GM23338 (cell line): ENCODE results near the gene ITIH5. TPM values are rescaled to one million over a fixed set of nuclear protein-coding genes. Genes with fewer than 3 reads are reported as not detected.

Experiments used
- ATAC-seq: fragments of 200-7000 bp; cut with Tn5 transposase; 3 replicates; pipeline ENCODE4 v1.9.1; 2020
- DNase-seq: peaks from one replicate; pipeline ENCODE4 v3.0.0-alpha.2; 2015; ENCODE audit warnings: low spot score
- H2AFZ ChIP-seq: fragments of 200-600 bp; sonication (generic); 2 replicates; pipeline ENCODE4 v1.8.0; 2016; ENCODE audit warnings: antibody characterized with exemption, mild to moderate bottlenecking, moderate library complexity
- H3F3A ChIP-seq: fragments of 200-600 bp; sonication (generic); replicated peaks from 2 replicates; pipeline ENCODE4 v1.8.0; 2017; ENCODE audit warnings: antibody characterized with exemption, mixed run types, low read depth
- H3K27ac ChIP-seq: fragments of 200-600 bp; sonication (generic); 2 replicates; pipeline ENCODE4 v1.6.1; 2016; ENCODE audit warnings: low read depth
- H3K27me3 ChIP-seq: fragments of 200-600 bp; sonication (generic); 2 replicates; pipeline ENCODE4 v1.8.0; 2016; ENCODE audit warnings: mild to moderate bottlenecking, mixed run types, moderate library complexity; ENCODE audit not compliant: insufficient read depth
- H3K36me3 ChIP-seq: fragments of 200-600 bp; sonication (generic); 2 replicates; pipeline ENCODE4 v1.8.0; 2016; ENCODE audit warnings: mild to moderate bottlenecking; ENCODE audit not compliant: insufficient read depth
- H3K4me1 ChIP-seq: fragments of 200-600 bp; sonication (generic); 2 replicates; pipeline ENCODE4 v1.8.0; 2016; ENCODE audit warnings: mild to moderate bottlenecking, moderate library complexity; ENCODE audit not compliant: insufficient read depth
- H3K4me2 ChIP-seq: fragments of 200-600 bp; sonication (generic); 2 replicates; pipeline ENCODE4 v1.7.1; 2017; ENCODE audit warnings: mixed run types
- H3K4me3 ChIP-seq: fragments of 200-600 bp; sonication (generic); 2 replicates; pipeline ENCODE4 v1.6.1; 2016; ENCODE audit warnings: mixed run types
- H3K79me2 ChIP-seq: fragments of 200-600 bp; sonication (generic); replicated peaks from 2 replicates; pipeline ENCODE4 v1.8.0; 2017; ENCODE audit warnings: mild to moderate bottlenecking; ENCODE audit not compliant: insufficient read depth
- H3K9me2 ChIP-seq: fragments of 200-600 bp; sonication (generic); 2 replicates; pipeline ENCODE4 v1.8.0; 2017; ENCODE audit not compliant: insufficient read depth
- H4K20me1 ChIP-seq: fragments of 200-600 bp; sonication (generic); replicated peaks from 2 replicates; pipeline ENCODE4 v1.8.0; 2017; ENCODE audit warnings: mild to moderate bottlenecking; ENCODE audit not compliant: insufficient read depth
- H3K27ac Mint-ChIP-seq: 2 replicates; pipeline ENCODE4 v1.8.0; 2020; ENCODE audit warnings: inconsistent platforms, mild to moderate bottlenecking, moderate library complexity, mixed read lengths
- H3K27me3 Mint-ChIP-seq: 3 replicates; pipeline ENCODE4 v1.8.0; 2022; ENCODE audit warnings: low read depth, mild to moderate bottlenecking, moderate library complexity, mixed read lengths, inconsistent platforms; ENCODE audit not compliant: insufficient read depth, poor library complexity
- H3K36me3 Mint-ChIP-seq: 3 replicates; pipeline ENCODE4 v1.8.0; 2021; ENCODE audit warnings: low read depth, mild to moderate bottlenecking, inconsistent platforms, moderate library complexity, mixed read lengths
- H3K4me1 Mint-ChIP-seq: 3 replicates; pipeline ENCODE4 v1.8.0; 2020; ENCODE audit warnings: mild to moderate bottlenecking, inconsistent platforms, mixed read lengths
- H3K4me3 Mint-ChIP-seq: 3 replicates; pipeline ENCODE4 v1.8.0; 2021; ENCODE audit warnings: moderate library complexity, mild to moderate bottlenecking, inconsistent platforms, mixed read lengths
- H3K9me3 Mint-ChIP-seq: 3 replicates; pipeline ENCODE4 v1.8.0; 2020; ENCODE audit warnings: moderate library complexity, mild to moderate bottlenecking, inconsistent platforms, mixed read lengths
- CREB1 ChIP-seq: fragments of 250-450 bp; sonication (Bioruptor Pico); IDR thresholded peaks from 2 replicates; pipeline ENCODE4 v1.5.0; 2020; ENCODE audit warnings: low read depth, mild to moderate bottlenecking, moderate library complexity
- EZH2 ChIP-seq: fragments of 200-600 bp; sonication (generic); IDR thresholded peaks from one replicate; pipeline ENCODE4 v1.8.0; 2017; ENCODE audit warnings: antibody characterized with exemption, mild to moderate bottlenecking, low read depth; ENCODE audit not compliant: unreplicated experiment
- JUNB ChIP-seq: IDR thresholded peaks from one replicate; pipeline ENCODE4 v1.6.1; 2016; ENCODE audit warnings: antibody characterized with exemption; ENCODE audit not compliant: unreplicated experiment
- POLR2AphosphoS5 ChIP-seq: IDR thresholded peaks from 2 replicates; pipeline ENCODE4 v1.6.1; 2016; ENCODE audit warnings: antibody characterized with exemption, low read depth
- STAT1 ChIP-seq: IDR thresholded peaks from one replicate; pipeline ENCODE4 v1.6.1; 2016; ENCODE audit warnings: antibody characterized with exemption; ENCODE audit not compliant: unreplicated experiment
- ZNF331 ChIP-seq: fragments of 250-450 bp; sonication (Bioruptor Pico); IDR thresholded peaks from 2 replicates; pipeline ENCODE4 v1.5.0; 2020; ENCODE audit warnings: low read depth, mild to moderate bottlenecking, moderate library complexity
- polyA plus RNA-seq: library from polyadenylated mRNA; unstranded; fragments of >200 nt; fragmentation: Nextera tagmentation; extraction: Ambion mirVana; gene quantifications from 2 replicates; pipeline ENCODE4 v1.2.1, GENCODE V29; 2016
- total RNA-seq: library from RNA; depleted of rRNA; stranded (reverse); fragments of >200 nt; shearing (Covaris generic); gene quantifications from 2 replicates; pipeline ENCODE4 v1.2.3, GENCODE V29; 2014
- TF ChIP-seq, protein P1 (sequence below): fragments of 250-450 bp; sonication (Bioruptor Pico); IDR thresholded peaks from 2 replicates; pipeline ENCODE4 v1.5.0; 2020; ENCODE audit warnings: mild to moderate bottlenecking, moderate library complexity
- TF ChIP-seq, protein P2 (sequence below), 2 experiments: fragments of 200-600 bp in 1 of 2; sonication (generic) in 1 of 2; conservative IDR thresholded peaks; 2 replicates each; pipeline versions ENCODE4 v1.5.1 to v1.6.1; 2016 to 2017; ENCODE audit warnings: antibody characterized with exemption in 2 of 2, low read depth in 2 of 2, mild to moderate bottlenecking in 2 of 2, moderate library complexity in 1 of 2
- TF ChIP-seq, protein P3 (sequence below): IDR thresholded peaks from one replicate; pipeline ENCODE4 v1.6.1; 2018; ENCODE audit warnings: antibody characterized with exemption; ENCODE audit not compliant: unreplicated experiment
- TF ChIP-seq, protein P4 (sequence below): IDR thresholded peaks from 2 replicates; pipeline ENCODE4 v1.6.1; 2016; ENCODE audit warnings: antibody characterized with exemption

ITIH5 gene
- total and polyA plus RNA-seq, 2 experiments from 2014 or later: 0.99 to 2.2 TPM

DNA sequence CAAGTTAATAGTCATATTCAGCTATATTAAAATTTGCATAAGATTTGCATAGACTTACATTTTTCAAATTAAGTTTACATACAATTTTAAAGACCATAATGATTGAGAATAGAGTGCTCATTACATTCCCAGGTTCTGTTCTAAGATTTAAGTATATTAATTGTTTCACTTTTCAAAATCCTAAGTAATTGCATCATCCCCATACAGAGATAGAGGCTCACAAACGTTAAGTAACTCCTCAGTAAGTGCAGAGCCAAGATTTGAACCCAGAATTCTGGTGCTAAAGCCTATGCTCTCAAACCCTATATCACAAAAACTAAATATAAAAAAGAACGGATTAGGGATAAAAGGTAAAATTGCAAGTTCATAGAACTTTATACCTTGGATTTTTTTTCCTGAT, 2.1 kb downstream of the ITIH5 start:
- Mint-ChIP-seq H3K4me3 (no peak overlapping the region), H3K27ac (no peak overlapping the region), H3K27me3 (peaks cover 25% of the 10 kb centered on the region), H3K36me3 (no peaks in the 10 kb centered on the region), H3K9me3 (no peaks in the 10 kb centered on the region), H3K4me1 (peaks cover 14% of the 10 kb centered on the region)
- Histone ChIP-seq H3K36me3 (no peaks in the 10 kb centered on the region), H4K20me1 (no peaks in the 10 kb centered on the region), H3K4me2 (no peak overlapping the region), H2AFZ (no peak overlapping the region), H3K4me3 (no peak overlapping the region), H3K9me2 (no peaks in the 10 kb centered on the region), H3K27ac (no peak overlapping the region), H3K4me1 (peaks cover 19% of the 10 kb centered on the region), H3F3A (peaks cover 11% of the 10 kb centered on the region; the same call in 1 of the 2 replicates), H3K27me3 (peaks cover 24% of the 10 kb centered on the region), H3K79me2 (no peaks in the 10 kb centered on the region)
- no peak for TF ChIP-seq JUNB
- no peak for TF ChIP-seq CREB1 (CRISPR knock-in tag)
- TF ChIP-seq, protein P1, sequence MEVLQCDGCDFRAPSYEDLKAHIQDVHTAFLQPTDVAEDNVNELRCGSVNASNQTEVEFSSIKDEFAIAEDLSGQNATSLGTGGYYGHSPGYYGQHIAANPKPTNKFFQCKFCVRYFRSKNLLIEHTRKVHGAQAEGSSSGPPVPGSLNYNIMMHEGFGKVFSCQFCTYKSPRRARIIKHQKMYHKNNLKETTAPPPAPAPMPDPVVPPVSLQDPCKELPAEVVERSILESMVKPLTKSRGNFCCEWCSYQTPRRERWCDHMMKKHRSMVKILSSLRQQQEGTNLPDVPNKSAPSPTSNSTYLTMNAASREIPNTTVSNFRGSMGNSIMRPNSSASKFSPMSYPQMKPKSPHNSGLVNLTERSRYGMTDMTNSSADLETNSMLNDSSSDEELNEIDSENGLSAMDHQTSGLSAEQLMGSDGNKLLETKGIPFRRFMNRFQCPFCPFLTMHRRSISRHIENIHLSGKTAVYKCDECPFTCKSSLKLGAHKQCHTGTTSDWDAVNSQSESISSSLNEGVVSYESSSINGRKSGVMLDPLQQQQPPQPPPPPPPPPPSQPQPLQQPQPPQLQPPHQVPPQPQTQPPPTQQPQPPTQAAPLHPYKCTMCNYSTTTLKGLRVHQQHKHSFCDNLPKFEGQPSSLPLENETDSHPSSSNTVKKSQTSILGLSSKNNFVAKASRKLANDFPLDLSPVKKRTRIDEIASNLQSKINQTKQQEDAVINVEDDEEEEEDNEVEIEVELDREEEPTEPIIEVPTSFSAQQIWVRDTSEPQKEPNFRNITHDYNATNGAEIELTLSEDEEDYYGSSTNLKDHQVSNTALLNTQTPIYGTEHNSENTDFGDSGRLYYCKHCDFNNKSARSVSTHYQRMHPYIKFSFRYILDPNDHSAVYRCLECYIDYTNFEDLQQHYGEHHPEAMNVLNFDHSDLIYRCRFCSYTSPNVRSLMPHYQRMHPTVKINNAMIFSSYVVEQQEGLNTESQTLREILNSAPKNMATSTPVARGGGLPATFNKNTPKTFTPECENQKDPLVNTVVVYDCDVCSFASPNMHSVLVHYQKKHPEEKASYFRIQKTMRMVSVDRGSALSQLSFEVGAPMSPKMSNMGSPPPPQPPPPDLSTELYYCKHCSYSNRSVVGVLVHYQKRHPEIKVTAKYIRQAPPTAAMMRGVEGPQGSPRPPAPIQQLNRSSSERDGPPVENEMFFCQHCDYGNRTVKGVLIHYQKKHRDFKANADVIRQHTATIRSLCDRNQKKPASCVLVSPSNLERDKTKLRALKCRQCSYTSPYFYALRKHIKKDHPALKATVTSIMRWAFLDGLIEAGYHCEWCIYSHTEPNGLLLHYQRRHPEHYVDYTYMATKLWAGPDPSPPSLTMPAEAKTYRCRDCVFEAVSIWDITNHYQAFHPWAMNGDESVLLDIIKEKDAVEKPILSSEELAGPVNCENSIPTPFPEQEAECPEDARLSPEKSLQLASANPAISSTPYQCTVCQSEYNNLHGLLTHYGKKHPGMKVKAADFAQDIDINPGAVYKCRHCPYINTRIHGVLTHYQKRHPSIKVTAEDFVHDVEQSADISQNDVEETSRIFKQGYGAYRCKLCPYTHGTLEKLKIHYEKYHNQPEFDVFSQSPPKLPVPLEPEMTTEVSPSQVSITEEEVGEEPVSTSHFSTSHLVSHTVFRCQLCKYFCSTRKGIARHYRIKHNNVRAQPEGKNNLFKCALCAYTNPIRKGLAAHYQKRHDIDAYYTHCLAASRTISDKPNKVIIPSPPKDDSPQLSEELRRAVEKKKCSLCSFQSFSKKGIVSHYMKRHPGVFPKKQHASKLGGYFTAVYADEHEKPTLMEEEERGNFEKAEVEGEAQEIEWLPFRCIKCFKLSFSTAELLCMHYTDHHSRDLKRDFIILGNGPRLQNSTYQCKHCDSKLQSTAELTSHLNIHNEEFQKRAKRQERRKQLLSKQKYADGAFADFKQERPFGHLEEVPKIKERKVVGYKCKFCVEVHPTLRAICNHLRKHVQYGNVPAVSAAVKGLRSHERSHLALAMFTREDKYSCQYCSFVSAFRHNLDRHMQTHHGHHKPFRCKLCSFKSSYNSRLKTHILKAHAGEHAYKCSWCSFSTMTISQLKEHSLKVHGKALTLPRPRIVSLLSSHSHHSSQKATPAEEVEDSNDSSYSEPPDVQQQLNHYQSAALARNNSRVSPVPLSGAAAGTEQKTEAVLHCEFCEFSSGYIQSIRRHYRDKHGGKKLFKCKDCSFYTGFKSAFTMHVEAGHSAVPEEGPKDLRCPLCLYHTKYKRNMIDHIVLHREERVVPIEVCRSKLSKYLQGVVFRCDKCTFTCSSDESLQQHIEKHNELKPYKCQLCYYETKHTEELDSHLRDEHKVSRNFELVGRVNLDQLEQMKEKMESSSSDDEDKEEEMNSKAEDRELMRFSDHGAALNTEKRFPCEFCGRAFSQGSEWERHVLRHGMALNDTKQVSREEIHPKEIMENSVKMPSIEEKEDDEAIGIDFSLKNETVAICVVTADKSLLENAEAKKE (CRISPR knock-in tag): no peak
- TF ChIP-seq POLR2AphosphoS5: no peak
- DNase-seq (no peak), ATAC-seq (no peak)

DNA sequence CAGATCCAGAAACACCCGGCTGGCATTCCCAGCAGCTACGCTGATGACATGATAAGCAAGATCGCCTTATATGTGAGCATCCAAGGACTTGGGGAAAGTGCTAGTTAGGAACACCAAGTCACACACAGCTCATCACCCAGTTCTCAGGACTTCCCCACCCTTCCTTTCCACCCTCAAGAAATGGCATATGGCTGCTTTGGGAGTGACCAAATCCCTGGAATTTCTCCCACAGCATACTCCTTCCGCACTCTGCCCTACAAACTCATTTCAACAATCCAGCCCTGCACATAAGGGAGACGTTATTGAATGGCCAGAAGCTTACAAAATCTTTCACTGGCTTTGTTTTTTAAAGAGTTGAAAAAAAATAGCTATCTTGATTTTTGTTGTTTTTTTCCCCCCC, 4.2 kb downstream of the ITIH5 start:
- peaks cover 24% of the 10 kb centered on the region for H3K27me3 ChIP-seq
- no peak overlapping the region for H3K4me3 ChIP-seq
- no peaks in the 10 kb centered on the region for H3K79me2 ChIP-seq
- ATAC-seq (no peak), DNase-seq (no peak)
- no peak overlapping the region for H3K27ac ChIP-seq
- no peaks in the 10 kb centered on the region for H3K9me2 ChIP-seq
- peaks cover 15% of the 10 kb centered on the region for H3K4me1 ChIP-seq
- 0 out of 2 replicates have a peak, but pooled peaks cover 4% of the 10 kb centered on the region for H3F3A ChIP-seq
- no peak overlapping the region for H3K4me3 Mint-ChIP-seq
- peaks cover 12% of the 10 kb centered on the region for H3K4me1 Mint-ChIP-seq
- no peak overlapping the region for H3K4me2 ChIP-seq
- no peak overlapping the region for H3K27ac Mint-ChIP-seq
- H4K20me1 ChIP-seq: no peaks in the 10 kb centered on the region
- peaks cover 22% of the 10 kb centered on the region for H3K27me3 Mint-ChIP-seq
- H3K36me3 Mint-ChIP-seq: no peaks in the 10 kb centered on the region
- H2AFZ ChIP-seq: no peak overlapping the region
- no peaks in the 10 kb centered on the region for H3K36me3 ChIP-seq
- no peaks in the 10 kb centered on the region for H3K9me3 Mint-ChIP-seq
- no peak for TF ChIP-seq CREB1 (CRISPR knock-in tag)
- TF ChIP-seq, protein P2, sequence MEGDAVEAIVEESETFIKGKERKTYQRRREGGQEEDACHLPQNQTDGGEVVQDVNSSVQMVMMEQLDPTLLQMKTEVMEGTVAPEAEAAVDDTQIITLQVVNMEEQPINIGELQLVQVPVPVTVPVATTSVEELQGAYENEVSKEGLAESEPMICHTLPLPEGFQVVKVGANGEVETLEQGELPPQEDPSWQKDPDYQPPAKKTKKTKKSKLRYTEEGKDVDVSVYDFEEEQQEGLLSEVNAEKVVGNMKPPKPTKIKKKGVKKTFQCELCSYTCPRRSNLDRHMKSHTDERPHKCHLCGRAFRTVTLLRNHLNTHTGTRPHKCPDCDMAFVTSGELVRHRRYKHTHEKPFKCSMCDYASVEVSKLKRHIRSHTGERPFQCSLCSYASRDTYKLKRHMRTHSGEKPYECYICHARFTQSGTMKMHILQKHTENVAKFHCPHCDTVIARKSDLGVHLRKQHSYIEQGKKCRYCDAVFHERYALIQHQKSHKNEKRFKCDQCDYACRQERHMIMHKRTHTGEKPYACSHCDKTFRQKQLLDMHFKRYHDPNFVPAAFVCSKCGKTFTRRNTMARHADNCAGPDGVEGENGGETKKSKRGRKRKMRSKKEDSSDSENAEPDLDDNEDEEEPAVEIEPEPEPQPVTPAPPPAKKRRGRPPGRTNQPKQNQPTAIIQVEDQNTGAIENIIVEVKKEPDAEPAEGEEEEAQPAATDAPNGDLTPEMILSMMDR (conservative IDR thresholded peaks at IDR 0.05; ENCODE audit: low read depth in 2 of 2): no peak
- no peak for TF ChIP-seq ZNF331 (CRISPR knock-in tag)
- TF ChIP-seq JUNB: no peak
- no peak for TF ChIP-seq EZH2
- no peak for TF ChIP-seq STAT1
- TF ChIP-seq, protein P3, sequence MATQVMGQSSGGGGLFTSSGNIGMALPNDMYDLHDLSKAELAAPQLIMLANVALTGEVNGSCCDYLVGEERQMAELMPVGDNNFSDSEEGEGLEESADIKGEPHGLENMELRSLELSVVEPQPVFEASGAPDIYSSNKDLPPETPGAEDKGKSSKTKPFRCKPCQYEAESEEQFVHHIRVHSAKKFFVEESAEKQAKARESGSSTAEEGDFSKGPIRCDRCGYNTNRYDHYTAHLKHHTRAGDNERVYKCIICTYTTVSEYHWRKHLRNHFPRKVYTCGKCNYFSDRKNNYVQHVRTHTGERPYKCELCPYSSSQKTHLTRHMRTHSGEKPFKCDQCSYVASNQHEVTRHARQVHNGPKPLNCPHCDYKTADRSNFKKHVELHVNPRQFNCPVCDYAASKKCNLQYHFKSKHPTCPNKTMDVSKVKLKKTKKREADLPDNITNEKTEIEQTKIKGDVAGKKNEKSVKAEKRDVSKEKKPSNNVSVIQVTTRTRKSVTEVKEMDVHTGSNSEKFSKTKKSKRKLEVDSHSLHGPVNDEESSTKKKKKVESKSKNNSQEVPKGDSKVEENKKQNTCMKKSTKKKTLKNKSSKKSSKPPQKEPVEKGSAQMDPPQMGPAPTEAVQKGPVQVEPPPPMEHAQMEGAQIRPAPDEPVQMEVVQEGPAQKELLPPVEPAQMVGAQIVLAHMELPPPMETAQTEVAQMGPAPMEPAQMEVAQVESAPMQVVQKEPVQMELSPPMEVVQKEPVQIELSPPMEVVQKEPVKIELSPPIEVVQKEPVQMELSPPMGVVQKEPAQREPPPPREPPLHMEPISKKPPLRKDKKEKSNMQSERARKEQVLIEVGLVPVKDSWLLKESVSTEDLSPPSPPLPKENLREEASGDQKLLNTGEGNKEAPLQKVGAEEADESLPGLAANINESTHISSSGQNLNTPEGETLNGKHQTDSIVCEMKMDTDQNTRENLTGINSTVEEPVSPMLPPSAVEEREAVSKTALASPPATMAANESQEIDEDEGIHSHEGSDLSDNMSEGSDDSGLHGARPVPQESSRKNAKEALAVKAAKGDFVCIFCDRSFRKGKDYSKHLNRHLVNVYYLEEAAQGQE: no peak
- TF ChIP-seq, protein P4, sequence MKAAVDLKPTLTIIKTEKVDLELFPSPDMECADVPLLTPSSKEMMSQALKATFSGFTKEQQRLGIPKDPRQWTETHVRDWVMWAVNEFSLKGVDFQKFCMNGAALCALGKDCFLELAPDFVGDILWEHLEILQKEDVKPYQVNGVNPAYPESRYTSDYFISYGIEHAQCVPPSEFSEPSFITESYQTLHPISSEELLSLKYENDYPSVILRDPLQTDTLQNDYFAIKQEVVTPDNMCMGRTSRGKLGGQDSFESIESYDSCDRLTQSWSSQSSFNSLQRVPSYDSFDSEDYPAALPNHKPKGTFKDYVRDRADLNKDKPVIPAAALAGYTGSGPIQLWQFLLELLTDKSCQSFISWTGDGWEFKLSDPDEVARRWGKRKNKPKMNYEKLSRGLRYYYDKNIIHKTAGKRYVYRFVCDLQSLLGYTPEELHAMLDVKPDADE: no peak
